HCT116 (cell line): Measurements from ENCODE around the gene UBN1.

Source experiments
- ATF3 ChIP-seq: IDR thresholded peaks from 2 replicates; pipeline ENCODE4 v1.6.1; 2012
- CTCF ChIP-seq, 3 experiments: fragments of 200-600 bp in 1 of 3; sonication (generic) in 1 of 3; IDR thresholded peaks in 2 of 3; conservative IDR thresholded peaks in 1 of 3; 2 replicates each; pipeline ENCODE4 v1.5.1; 2012 to 2017; ENCODE audit warnings: low read depth in 2 of 3, low read length in 2 of 3, antibody characterized with exemption in 1 of 3, borderline replicate concordance in 1 of 3, control low read depth in 1 of 3, mild to moderate bottlenecking in 1 of 3, mixed read lengths in 1 of 3, mixed run types in 1 of 3, moderate library complexity in 1 of 3; ENCODE audit not compliant: insufficient read depth in 1 of 3
- ELF1 ChIP-seq: IDR thresholded peaks from 2 replicates; pipeline ENCODE4 v1.6.1; 2012; ENCODE audit warnings: low read depth, borderline replicate concordance
- MAX ChIP-seq: IDR thresholded peaks from 2 replicates; pipeline ENCODE4 v1.6.1; 2012
- POLR2A ChIP-seq: IDR thresholded peaks from 2 replicates; pipeline ENCODE4 v1.7.0; 2011; ENCODE audit warnings: borderline replicate concordance; ENCODE audit not compliant: insufficient read depth, insufficient read length; ENCODE audit errors: extremely low read depth
- REST ChIP-seq: IDR thresholded peaks from 2 replicates; pipeline ENCODE4 v1.6.1; 2012; ENCODE audit warnings: low read depth
- SIN3A ChIP-seq: IDR thresholded peaks from 2 replicates; pipeline ENCODE4 v1.6.1; 2012; ENCODE audit warnings: low read depth
- ZFX ChIP-seq: fragments of 450-650 bp; IDR thresholded peaks from 2 replicates; pipeline ENCODE4 v1.6.1; 2017
- TF ChIP-seq, protein P1 (sequence below): IDR thresholded peaks from 2 replicates; pipeline ENCODE4 v1.6.1; 2011; ENCODE audit warnings: mild to moderate bottlenecking, low read length, moderate library complexity; ENCODE audit not compliant: insufficient replicate concordance; ENCODE audit errors: extremely low read depth

GRCh38 chr16:4840984-4841383, 6.3 kb upstream of the UBN1 start:
- no peak for TF ChIP-seq CTCF (IDR thresholded peaks at IDR 0.05 in 2 of 3, conservative IDR thresholded peaks at IDR 0.05 in 1 of 3; ENCODE audit: borderline replicate concordance in 1 of 3, insufficient read depth in 1 of 3, low read depth in 2 of 3, low read length in 2 of 3)
- no peak for TF ChIP-seq POLR2A
- TF ChIP-seq REST: no peak
- TF ChIP-seq ELF1: no peak
- TF ChIP-seq, protein P1, sequence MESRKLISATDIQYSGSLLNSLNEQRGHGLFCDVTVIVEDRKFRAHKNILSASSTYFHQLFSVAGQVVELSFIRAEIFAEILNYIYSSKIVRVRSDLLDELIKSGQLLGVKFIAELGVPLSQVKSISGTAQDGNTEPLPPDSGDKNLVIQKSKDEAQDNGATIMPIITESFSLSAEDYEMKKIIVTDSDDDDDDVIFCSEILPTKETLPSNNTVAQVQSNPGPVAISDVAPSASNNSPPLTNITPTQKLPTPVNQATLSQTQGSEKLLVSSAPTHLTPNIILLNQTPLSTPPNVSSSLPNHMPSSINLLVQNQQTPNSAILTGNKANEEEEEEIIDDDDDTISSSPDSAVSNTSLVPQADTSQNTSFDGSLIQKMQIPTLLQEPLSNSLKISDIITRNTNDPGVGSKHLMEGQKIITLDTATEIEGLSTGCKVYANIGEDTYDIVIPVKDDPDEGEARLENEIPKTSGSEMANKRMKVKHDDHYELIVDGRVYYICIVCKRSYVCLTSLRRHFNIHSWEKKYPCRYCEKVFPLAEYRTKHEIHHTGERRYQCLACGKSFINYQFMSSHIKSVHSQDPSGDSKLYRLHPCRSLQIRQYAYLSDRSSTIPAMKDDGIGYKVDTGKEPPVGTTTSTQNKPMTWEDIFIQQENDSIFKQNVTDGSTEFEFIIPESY: no peak
- no peak for TF ChIP-seq MAX
- TF ChIP-seq ZFX: no peak
- TF ChIP-seq ATF3: no peak
- TF ChIP-seq SIN3A: no peak
